ENCODE results near the gene SELENOM. TPM values are rescaled to one million over a fixed set of nuclear protein-coding genes. Genes with fewer than 3 reads are reported as not detected.

SELENOM gene
- total RNA-seq, 3 donors from 2014 or later (not counting 1 experiment from before 2014, with no cell fraction given) = 8.1 to 14.0 (median 10.6) TPM

- Mint-ChIP-seq H3K9me3 (no peaks in the 10 kb centered on the region), H3K4me3 (peak overlapping the region; percentile 60)
These were observed 24.6 kb downstream of the SELENOM start for GRCh38 chr22:31082606-31083376.

DNA sequence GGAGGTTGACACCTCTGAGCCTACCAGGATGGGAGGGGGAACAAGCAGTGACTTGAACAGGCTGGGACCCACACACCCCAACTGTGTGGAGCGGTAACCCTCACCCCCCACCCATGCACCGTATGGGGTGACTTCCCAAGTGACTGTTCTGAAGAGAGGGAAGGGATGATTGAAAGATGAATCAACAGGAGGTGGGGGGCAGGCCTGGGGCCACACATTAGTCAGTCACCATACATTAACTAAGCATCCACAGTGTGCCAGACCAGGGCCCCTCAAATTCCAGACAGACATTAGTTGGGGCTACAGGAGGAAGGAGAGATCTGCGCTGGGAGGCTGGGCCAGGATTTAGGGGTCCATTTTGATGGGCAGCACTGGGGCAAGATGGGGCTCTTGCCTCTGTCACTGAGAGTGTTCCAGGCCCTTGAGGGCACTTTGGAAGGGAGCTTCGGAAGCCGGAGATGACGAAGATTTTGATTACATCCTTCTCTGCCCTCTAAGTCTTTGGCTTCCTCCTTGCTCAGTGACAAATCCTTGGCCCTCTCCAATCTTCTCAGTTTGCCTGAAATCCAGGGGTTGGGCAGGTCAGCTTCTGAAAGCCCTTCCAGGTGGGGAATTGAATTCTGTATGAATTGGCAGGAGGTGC lies 25.3 kb downstream of the SELENOM start:
- Mint-ChIP-seq H3K27me3 (ENCODE audit: low read depth in 2 of 2) (no peaks in the 10 kb centered on the region), H3K4me1 (peaks cover 23 to 41% of the 10 kb centered on the region in 2 donors), H3K4me3 (peak overlapping the region; percentile 88), H3K36me3 (no peaks in the 10 kb centered on the region), H3K27ac (peak overlapping the region in 1 of 2 donors; percentile 79), H3K9me3 (no peaks in the 10 kb centered on the region)
- ATAC-seq (no peak), DNase-seq (no peak)
- WGBS (ENCODE audit: insufficient coverage) = 96% methylated on average over 4 of the region's 6 CpGs
- Histone ChIP-seq H3K4me1 (ENCODE audit: control insufficient read depth, insufficient read depth, low read length) (peaks cover 42% of the 10 kb centered on the region), H3K27ac (ENCODE audit: low read length) (no peak overlapping the region), H3K9me3 (ENCODE audit: control insufficient read depth, insufficient read depth, low read length) (no peaks in the 10 kb centered on the region), H3K27me3 (ENCODE audit: control insufficient read depth, insufficient read depth, low read length) (no peaks in the 10 kb centered on the region), H3K36me3 (ENCODE audit: control insufficient read depth, insufficient read depth, low read length) (no peaks in the 10 kb centered on the region), H3K4me3 (ENCODE audit: low read length) (no peak overlapping the region)
- intact Hi-C loops (cut with micrococcal nuclease) = loop anchor here (5.0 to 10.0 kb wide), 2 partner anchors 135 to 1393 kb away; partner anchors contain the start of gene FBXO7
- TF ChIP-seq, protein P1, sequence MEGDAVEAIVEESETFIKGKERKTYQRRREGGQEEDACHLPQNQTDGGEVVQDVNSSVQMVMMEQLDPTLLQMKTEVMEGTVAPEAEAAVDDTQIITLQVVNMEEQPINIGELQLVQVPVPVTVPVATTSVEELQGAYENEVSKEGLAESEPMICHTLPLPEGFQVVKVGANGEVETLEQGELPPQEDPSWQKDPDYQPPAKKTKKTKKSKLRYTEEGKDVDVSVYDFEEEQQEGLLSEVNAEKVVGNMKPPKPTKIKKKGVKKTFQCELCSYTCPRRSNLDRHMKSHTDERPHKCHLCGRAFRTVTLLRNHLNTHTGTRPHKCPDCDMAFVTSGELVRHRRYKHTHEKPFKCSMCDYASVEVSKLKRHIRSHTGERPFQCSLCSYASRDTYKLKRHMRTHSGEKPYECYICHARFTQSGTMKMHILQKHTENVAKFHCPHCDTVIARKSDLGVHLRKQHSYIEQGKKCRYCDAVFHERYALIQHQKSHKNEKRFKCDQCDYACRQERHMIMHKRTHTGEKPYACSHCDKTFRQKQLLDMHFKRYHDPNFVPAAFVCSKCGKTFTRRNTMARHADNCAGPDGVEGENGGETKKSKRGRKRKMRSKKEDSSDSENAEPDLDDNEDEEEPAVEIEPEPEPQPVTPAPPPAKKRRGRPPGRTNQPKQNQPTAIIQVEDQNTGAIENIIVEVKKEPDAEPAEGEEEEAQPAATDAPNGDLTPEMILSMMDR (IDR thresholded peaks at IDR 0.05) = no peak

More at GRCh38 chr22:31082606-31083376, 24.6 kb downstream of the SELENOM start:
- Mint-ChIP-seq H3K4me1 (peaks cover 23 to 41% of the 10 kb centered on the region in 2 donors), H3K27me3 (ENCODE audit: low read depth in 2 of 2) (no peaks in the 10 kb centered on the region), H3K36me3 (no peaks in the 10 kb centered on the region), H3K27ac (no peak overlapping the region)
- no peaks in the 10 kb centered on the region for H3K27me3 ChIP-seq (ENCODE audit: control insufficient read depth, insufficient read depth, low read length)
- peak in 1 of 2 donors; percentile 71 for DNase-seq
- no peaks in the 10 kb centered on the region for H3K36me3 ChIP-seq (ENCODE audit: control insufficient read depth, insufficient read depth, low read length)
- no peaks in the 10 kb centered on the region for H3K9me3 ChIP-seq (ENCODE audit: control insufficient read depth, insufficient read depth, low read length)
- WGBS (ENCODE audit: insufficient coverage) = 93% methylated on average over 11 of the region's 11 CpGs
- no peak overlapping the region for H3K4me3 ChIP-seq (ENCODE audit: low read length)
- no peak for ATAC-seq
- intact Hi-C loops (cut with micrococcal nuclease) = loop anchor here (5.0 to 10.0 kb wide), 2 partner anchors 135 to 1392 kb away; partner anchors contain the start of gene FBXO7
- TF ChIP-seq, protein P1 (IDR thresholded peaks at IDR 0.05) = no peak
- peaks cover 42% of the 10 kb centered on the region for H3K4me1 ChIP-seq (ENCODE audit: control insufficient read depth, insufficient read depth, low read length)
- no peak overlapping the region for H3K27ac ChIP-seq (ENCODE audit: low read length)

DNA sequence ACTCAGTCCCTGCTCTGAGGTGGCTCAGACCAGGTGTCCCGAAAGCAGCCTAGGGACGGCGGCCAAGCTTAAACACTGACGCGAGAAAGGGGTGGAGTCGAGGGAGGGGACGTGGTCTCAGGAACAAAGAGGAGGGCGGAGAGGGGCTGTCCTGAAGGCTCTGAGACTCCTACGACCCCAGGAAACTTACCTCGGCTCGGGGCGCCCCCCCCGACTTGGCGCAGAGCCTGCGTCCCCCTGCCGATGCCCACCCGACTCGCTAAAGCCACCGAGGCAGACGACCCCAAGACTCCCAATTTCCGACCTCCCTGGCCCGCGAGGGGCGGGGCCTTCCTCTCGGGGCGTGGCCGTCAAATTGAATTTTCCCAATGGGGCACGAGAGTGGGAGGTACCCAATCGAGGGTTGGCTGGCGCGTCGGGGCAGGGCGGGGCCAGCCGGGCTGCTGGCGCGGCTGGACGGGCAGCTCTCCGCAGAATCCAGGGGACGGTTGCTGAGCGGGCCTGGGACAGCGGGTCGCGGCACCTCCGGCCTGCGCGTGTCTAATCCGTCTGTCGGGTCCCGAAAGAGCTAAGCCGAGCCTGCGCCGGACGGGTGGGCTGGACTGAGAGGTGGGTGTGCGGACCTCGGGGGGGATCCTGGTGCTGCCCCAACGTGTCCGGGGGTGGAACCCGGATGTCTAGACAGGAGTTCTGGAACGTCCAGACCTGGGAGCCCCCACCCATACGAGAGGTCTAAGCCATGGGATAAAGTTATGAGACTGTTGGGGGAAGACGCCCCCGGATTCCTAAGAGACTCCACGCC lies 26.3 kb downstream of the SELENOM start, which contains the start of gene SMTN:
SMTN (plus strand) TSS at position 471 of the 802 bp plus-strand sequence. CDS start 1,941 bp downstream, outside the sequence.
- Mint-ChIP-seq H3K27me3 (ENCODE audit: low read depth in 2 of 2) (no peaks in the 10 kb centered on the region), H3K36me3 (no peaks in the 10 kb centered on the region), H3K9me3 (no peaks in the 10 kb centered on the region), H3K27ac (peak within 1 kb of the TSS in 1 of 2 donors; percentile 79), H3K4me3 (peak within 1 kb of the TSS; percentile 88), H3K4me1 (peaks cover 23 to 41% of the 10 kb centered on the region in 2 donors)
- Histone ChIP-seq H3K4me3 (ENCODE audit: low read length) (peak within 1 kb of the TSS; percentile 61), H3K9me3 (ENCODE audit: control insufficient read depth, insufficient read depth, low read length) (no peaks in the 10 kb centered on the region), H3K36me3 (ENCODE audit: control insufficient read depth, insufficient read depth, low read length) (no peaks in the 10 kb centered on the region), H3K4me1 (ENCODE audit: control insufficient read depth, insufficient read depth, low read length) (peaks cover 42% of the 10 kb centered on the region), H3K27ac (ENCODE audit: low read length) (no peak within 1 kb of the TSS), H3K27me3 (ENCODE audit: control insufficient read depth, insufficient read depth, low read length) (no peaks in the 10 kb centered on the region)
- intact Hi-C loops (cut with micrococcal nuclease) = loop anchor here (5.0 to 10.0 kb wide), 2 partner anchors 134 to 1394 kb away; partner anchors contain the start of gene FBXO7
- peak; percentile 89 to 94 for DNase-seq
- WGBS (ENCODE audit: insufficient coverage) = under 1% methylated on average over 63 of the region's 63 CpGs
- ATAC-seq = peak; percentile 76 to 86 (median 77)
- TF ChIP-seq, protein P1 (IDR thresholded peaks at IDR 0.05) = no peak

Measured in natural killer cell (primary cell).